Natural killer cell (primary cell): ENCODE data around the gene SUN3. TPM values are rescaled to one million over a fixed set of nuclear protein-coding genes. Genes with fewer than 3 reads are reported as not detected.
"Not testable (repeated sequence)": the region's sequence is repeated elsewhere in the genome, so short reads cannot be mapped to it uniquely, and the experiment has no call there.

Experiments used
- ATAC-seq, 3 donors: fragments of 150-1000 bp in 2 of 3; fragments of 200-7000 bp in 1 of 3; cut with Tn5 transposase; 1 replicate in 1 of 3; 2 replicates in 2 of 3; pipeline ENCODE4 v1.10.0; 2021; ENCODE audit warnings: mild to moderate bottlenecking in 2 of 3, moderate library complexity in 2 of 3
- DNase-seq, 2 donors: peaks; one replicate each; pipeline versions ENCODE4 v3.0.0 to v3.0.0-alpha.2; 2013 to 2021; ENCODE audit warnings: mixed read lengths in 1 of 2
- H3K27ac ChIP-seq: one replicate; pipeline ENCODE4 v1.5.1; 2013; ENCODE audit warnings: mild to moderate bottlenecking, low read length
- H3K27me3 ChIP-seq: one replicate; pipeline ENCODE4 v1.6.1; 2013; ENCODE audit warnings: low read length; ENCODE audit not compliant: control insufficient read depth, insufficient read depth
- H3K36me3 ChIP-seq: one replicate; pipeline ENCODE4 v1.6.1; 2013; ENCODE audit warnings: low read length; ENCODE audit not compliant: control insufficient read depth, insufficient read depth
- H3K4me1 ChIP-seq: one replicate; pipeline ENCODE4 v1.6.1; 2013; ENCODE audit warnings: low read length; ENCODE audit not compliant: control insufficient read depth, insufficient read depth
- H3K4me3 ChIP-seq: one replicate; pipeline ENCODE4 v1.5.1; 2013; ENCODE audit warnings: low read length
- H3K9me3 ChIP-seq: one replicate; pipeline ENCODE4 v1.6.1; 2013; ENCODE audit warnings: low read length; ENCODE audit not compliant: control insufficient read depth, insufficient read depth
- H3K27ac Mint-ChIP-seq, 2 donors: one replicate each; pipeline ENCODE4 v1.8.0; 2022; ENCODE audit warnings: mild to moderate bottlenecking in 2 of 2, mixed read lengths in 2 of 2, moderate library complexity in 1 of 2
- H3K27me3 Mint-ChIP-seq, 2 donors: one replicate each; pipeline ENCODE4 v1.8.0; 2022; ENCODE audit warnings: low read depth in 2 of 2, mixed read lengths in 2 of 2
- H3K36me3 Mint-ChIP-seq: one replicate; pipeline ENCODE4 v1.8.0; 2022; ENCODE audit warnings: mixed read lengths
- H3K4me1 Mint-ChIP-seq, 2 donors: one replicate each; pipeline ENCODE4 v1.8.0; 2022; ENCODE audit warnings: mixed read lengths in 2 of 2
- H3K4me3 Mint-ChIP-seq: one replicate; pipeline ENCODE4 v1.8.0; 2022; ENCODE audit warnings: mild to moderate bottlenecking, moderate library complexity, mixed read lengths
- H3K9me3 Mint-ChIP-seq, 2 donors: one replicate each; pipeline ENCODE4 v1.8.0; 2022; ENCODE audit warnings: mixed read lengths in 2 of 2
- CTCF ChIP-seq: fragments of 200-600 bp; IDR thresholded peaks from one replicate; pipeline ENCODE4 v1.8.0; 2022; ENCODE audit warnings: antibody characterized with exemption
- WGBS: methylation state at CpG from one replicate; pipeline ENCODE4 v1.1.7; 2013; ENCODE audit warnings: missing lambda C conversion rate; ENCODE audit not compliant: insufficient coverage; 5-methylcytosine and 5-hydroxymethylcytosine counted together
- intact Hi-C: fragments of 100-400 bp; cut with micrococcal nuclease; formaldehyde crosslinking; loops from one replicate; pipeline ENCODE4 v1.14.2; 2022
- total RNA-seq, 4 donors: library from RNA; stranded (reverse); fragments of 120-200 nt in 1 of 4; gene quantifications; one replicate each; pipeline versions ENCODE4 v1.2.3 to v1.2.4, GENCODE V29; 2013 to 2022

Gene SUN3
- total RNA-seq, 3 donors from 2014 or later (not counting 1 experiment from before 2014, with no cell fraction given), result 1.3 TPM; not detected in 2

- Mint-ChIP-seq H3K9me3 (no peaks in the 10 kb centered on the region), H3K27ac (no peak overlapping the region), H3K4me1 (peaks cover 6% of the 10 kb centered on the region in 2 donors), H3K27me3 (peaks cover 6 to 12% of the 10 kb centered on the region in 2 donors), H3K36me3 (no peaks in the 10 kb centered on the region), H3K4me3 (no peak overlapping the region)
- H3K36me3 ChIP-seq, result no peaks in the 10 kb centered on the region
- ATAC-seq (no peak), DNase-seq (no peak)
- no peak overlapping the region for H3K27ac ChIP-seq
- no peaks in the 10 kb centered on the region for H3K4me1 ChIP-seq
- H3K9me3 ChIP-seq, result no peaks in the 10 kb centered on the region
- WGBS, result 88% methylated on average over 4 of the region's 4 CpGs
- no peak overlapping the region for H3K4me3 ChIP-seq
- intact Hi-C loops, result no loop called here
- H3K27me3 ChIP-seq, result no peaks in the 10 kb centered on the region
- TF ChIP-seq CTCF, result no peak
These were observed 19.6 kb downstream of the SUN3 start for GRCh38 chr7:48009257-48009656.

GRCh38 chr7:48006866-48007265 is 22.0 kb downstream of the SUN3 start:
- H3K4me3 Mint-ChIP-seq, result no peak overlapping the region
- WGBS, result 96% methylated on average over 6 of the region's 6 CpGs
- DNase-seq (no peak), ATAC-seq (no peak)
- intact Hi-C loops, result no loop called here
- H3K9me3 Mint-ChIP-seq, result no peaks in the 10 kb centered on the region
- H3K4me3 ChIP-seq, result no peak overlapping the region
- no peak overlapping the region for H3K27ac Mint-ChIP-seq
- no peaks in the 10 kb centered on the region for H3K27me3 ChIP-seq
- H3K4me1 Mint-ChIP-seq, result peaks cover 6% of the 10 kb centered on the region in 2 donors
- H3K27me3 Mint-ChIP-seq, result peaks cover 6 to 31% of the 10 kb centered on the region in 2 donors
- H3K36me3 Mint-ChIP-seq, result peaks cover 8% of the 10 kb centered on the region
- no peaks in the 10 kb centered on the region for H3K36me3 ChIP-seq
- no peak overlapping the region for H3K27ac ChIP-seq
- no peak for TF ChIP-seq CTCF
- no peaks in the 10 kb centered on the region for H3K9me3 ChIP-seq
- no peaks in the 10 kb centered on the region for H3K4me1 ChIP-seq

GRCh38 chr7:48004638-48005037 is 24.3 kb downstream of the SUN3 start:
- Mint-ChIP-seq H3K27ac (no peak overlapping the region), H3K4me3 (no peak overlapping the region), H3K4me1 (no peaks in the 10 kb centered on the region), H3K36me3 (peaks cover 8% of the 10 kb centered on the region), H3K9me3 (no peaks in the 10 kb centered on the region), H3K27me3 (peaks cover 7 to 46% of the 10 kb centered on the region in 2 donors)
- Histone ChIP-seq H3K27me3 (no peaks in the 10 kb centered on the region), H3K27ac (no peak overlapping the region), H3K9me3 (no peaks in the 10 kb centered on the region), H3K36me3 (no peaks in the 10 kb centered on the region), H3K4me3 (no peak overlapping the region), H3K4me1 (no peaks in the 10 kb centered on the region)
- TF ChIP-seq CTCF, result no peak
- 38% methylated on average over 4 of the region's 5 CpGs for WGBS
- intact Hi-C loops, result no loop called here
- no peak for ATAC-seq
- no peak for DNase-seq

- Mint-ChIP-seq H3K36me3 (peaks cover 8% of the 10 kb centered on the region), H3K27me3 (peaks cover 7 to 46% of the 10 kb centered on the region in 2 donors), H3K4me3 (no peak overlapping the region), H3K9me3 (no peaks in the 10 kb centered on the region), H3K27ac (no peak overlapping the region), H3K4me1 (no peaks in the 10 kb centered on the region)
- ATAC-seq (no peak), DNase-seq (no peak)
- no peaks in the 10 kb centered on the region for H3K9me3 ChIP-seq
- intact Hi-C loops, result no loop called here
- H3K36me3 ChIP-seq, result no peaks in the 10 kb centered on the region
- H3K4me1 ChIP-seq, result no peaks in the 10 kb centered on the region
- TF ChIP-seq CTCF, result no peak
- 80% methylated on average over 2 of the region's 2 CpGs for WGBS
- no peaks in the 10 kb centered on the region for H3K27me3 ChIP-seq
- H3K4me3 ChIP-seq, result no peak overlapping the region
- no peak overlapping the region for H3K27ac ChIP-seq
These were observed 24.9 kb downstream of the SUN3 start for GRCh38 chr7:48004032-48004431.

GRCh38 chr7:48000164-48000563 is 28.7 kb downstream of the SUN3 start:
- H3K27me3 ChIP-seq, H3K27ac ChIP-seq, H3K4me3 ChIP-seq, H3K36me3 ChIP-seq, H3K4me3 Mint-ChIP-seq, DNase-seq, H3K9me3 ChIP-seq, H3K27ac Mint-ChIP-seq, ATAC-seq, H3K36me3 Mint-ChIP-seq, H3K4me1 ChIP-seq, intact Hi-C loops, H3K9me3 Mint-ChIP-seq, H3K4me1 Mint-ChIP-seq: not testable (repeated sequence)
- WGBS, result 93% methylated on average over 13 of the region's 13 CpGs
- peaks cover 3 to 35% of the 10 kb centered on the region in 2 donors for H3K27me3 Mint-ChIP-seq
